OCI-LY1 (cell line): ENCODE results near the gene ZNF93.

ENCODE experiments used
- H2AFZ ChIP-seq: fragments of 200-600 bp; sonication (generic), shearing (Covaris generic); 2 replicates; pipeline ENCODE4 v1.6.0; 2014; ENCODE audit warnings: antibody characterized with exemption, mild to moderate bottlenecking, low read length
- H3F3A ChIP-seq: fragments of 200-600 bp; sonication (generic), shearing (Covaris generic); 2 replicates; pipeline ENCODE4 v1.6.0; 2014; ENCODE audit warnings: mild to moderate bottlenecking, antibody characterized with exemption, low read length, moderate library complexity; ENCODE audit not compliant: insufficient read depth
- H3K27ac ChIP-seq: fragments of 200-600 bp; sonication (generic); 2 replicates; pipeline ENCODE4 v1.5.1; 2014; ENCODE audit warnings: low read length, mixed run types, mild to moderate bottlenecking, low read depth; ENCODE audit not compliant: poor library complexity, severe bottlenecking
- H3K27me3 ChIP-seq: fragments of 200-600 bp; sonication (generic); 2 replicates; pipeline ENCODE4 v1.6.0; 2014; ENCODE audit warnings: antibody characterized with exemption, mild to moderate bottlenecking, low read length, moderate library complexity; ENCODE audit not compliant: insufficient read depth
- H3K36me3 ChIP-seq: fragments of 200-600 bp; sonication (generic); 2 replicates; pipeline ENCODE4 v1.6.1; 2014; ENCODE audit warnings: mild to moderate bottlenecking, antibody characterized with exemption, low read length, moderate library complexity, mixed read lengths; ENCODE audit not compliant: insufficient read depth
- H3K4me1 ChIP-seq: fragments of 200-600 bp; sonication (generic); 2 replicates; pipeline ENCODE4 v1.5.1; 2014; ENCODE audit warnings: mild to moderate bottlenecking, low read length, moderate library complexity; ENCODE audit not compliant: insufficient read depth, severe bottlenecking
- H3K4me2 ChIP-seq: fragments of 200-600 bp; sonication (generic), shearing (Covaris generic); 2 replicates; pipeline ENCODE4 v1.6.1; 2014; ENCODE audit warnings: low read length
- H3K4me3 ChIP-seq: fragments of 200-600 bp; sonication (generic); 2 replicates; pipeline ENCODE4 v1.5.1; 2014; ENCODE audit warnings: low read length, low read depth, mild to moderate bottlenecking, mixed read lengths; ENCODE audit not compliant: poor library complexity, severe bottlenecking
- H3K79me2 ChIP-seq: fragments of 200-600 bp; shearing (Covaris generic); 2 replicates; pipeline ENCODE4 v1.6.1; 2016; ENCODE audit warnings: mixed run types, low read length, mixed read lengths; ENCODE audit not compliant: insufficient read depth
- H3K9ac ChIP-seq: fragments of 200-600 bp; sonication (generic), shearing (Covaris generic); 2 replicates; pipeline ENCODE4 v1.6.1; 2014; ENCODE audit warnings: mild to moderate bottlenecking, low read length, mixed read lengths
- H3K9me2 ChIP-seq: fragments of 200-600 bp; sonication (generic), shearing (Covaris generic); 2 replicates; pipeline ENCODE4 v1.6.1; 2014; ENCODE audit warnings: low read depth, mild to moderate bottlenecking, low read length, mixed read lengths
- H3K9me3 ChIP-seq: fragments of 200-600 bp; shearing (Covaris generic); 2 replicates; pipeline ENCODE4 v1.6.1; 2014; ENCODE audit warnings: low read length, mixed read lengths
- H4K20me1 ChIP-seq: fragments of 200-600 bp; sonication (generic), shearing (Covaris generic); 2 replicates; pipeline ENCODE4 v1.6.0; 2016; ENCODE audit warnings: mild to moderate bottlenecking, low read length; ENCODE audit not compliant: insufficient read depth
- CTCF ChIP-seq: fragments of 200-600 bp; sonication (generic), shearing (Covaris generic); IDR thresholded peaks from 2 replicates; pipeline ENCODE4 v1.5.1; 2017; ENCODE audit warnings: mild to moderate bottlenecking, antibody characterized with exemption, low read length, moderate library complexity, mixed read lengths
- EZH2 ChIP-seq: fragments of 200-600 bp; sonication (generic), shearing (Covaris generic); IDR thresholded peaks from 2 replicates; pipeline ENCODE4 v1.8.0; 2017; ENCODE audit warnings: borderline replicate concordance, mixed run types, mild to moderate bottlenecking, antibody characterized with exemption, low read length, moderate library complexity, mixed read lengths

Gene ZNF93

GRCh38 chr19:19938449-19938848, 37.7 kb downstream of the ZNF93 start:
- no peak for TF ChIP-seq EZH2
- no peak for TF ChIP-seq CTCF
- Histone ChIP-seq H2AFZ (no peak overlapping the region), H3K79me2 (no peaks in the 10 kb centered on the region), H3K4me2 (no peak overlapping the region), H3K9me3 (peaks cover 13% of the 10 kb centered on the region), H3K27ac (no peak overlapping the region), H3K9me2 (no peaks in the 10 kb centered on the region), H3K4me1 (no peaks in the 10 kb centered on the region), H3K36me3 (peaks cover 9% of the 10 kb centered on the region), H3K27me3 (no peaks in the 10 kb centered on the region), H3K9ac (no peak overlapping the region), H3K4me3 (no peak overlapping the region), H3F3A (no peaks in the 10 kb centered on the region), H4K20me1 (no peaks in the 10 kb centered on the region)

- Histone ChIP-seq H3K4me1 (no peaks in the 10 kb centered on the region), H3K4me3 (no peak overlapping the region), H3K79me2 (no peaks in the 10 kb centered on the region), H3K9me3 (0 out of 2 replicates have a peak, but pooled peaks cover 14% of the 10 kb centered on the region), H3K36me3 (no peaks in the 10 kb centered on the region), H3K9ac (no peak overlapping the region), H3K4me2 (no peak overlapping the region), H2AFZ (no peak overlapping the region), H3K27me3 (no peaks in the 10 kb centered on the region), H3K27ac (no peak overlapping the region), H4K20me1 (no peaks in the 10 kb centered on the region), H3F3A (no peaks in the 10 kb centered on the region), H3K9me2 (no peaks in the 10 kb centered on the region)
- no peak for TF ChIP-seq EZH2
Observed at GRCh38 chr19:19943848-19944582, 43.3 kb downstream of the ZNF93 start.

- Histone ChIP-seq H3K27me3 (no peaks in the 10 kb centered on the region), H2AFZ (no peak overlapping the region), H3F3A (no peaks in the 10 kb centered on the region), H3K9me2 (no peaks in the 10 kb centered on the region), H3K4me1 (no peaks in the 10 kb centered on the region), H3K27ac (no peak overlapping the region), H3K4me2 (no peak overlapping the region), H3K79me2 (no peaks in the 10 kb centered on the region), H3K36me3 (no peaks in the 10 kb centered on the region), H3K9ac (no peak overlapping the region), H3K4me3 (no peak overlapping the region), H3K9me3 (0 out of 2 replicates have a peak, but pooled peaks cover 14% of the 10 kb centered on the region), H4K20me1 (no peaks in the 10 kb centered on the region)
- TF ChIP-seq EZH2, result no peak
- TF ChIP-seq CTCF, result no peak
Observed at GRCh38 chr19:19944583-19944880, 43.8 kb downstream of the ZNF93 start.

- Histone ChIP-seq H3K9me3 (0 out of 2 replicates have a peak, but pooled peaks cover 14% of the 10 kb centered on the region), H3K9me2 (no peaks in the 10 kb centered on the region), H4K20me1 (no peaks in the 10 kb centered on the region), H3K27ac (no peak overlapping the region), H3K27me3 (no peaks in the 10 kb centered on the region), H3K4me1 (no peaks in the 10 kb centered on the region), H3F3A (no peaks in the 10 kb centered on the region), H3K4me3 (no peak overlapping the region), H3K36me3 (no peaks in the 10 kb centered on the region; the same call in 1 of the 2 replicates), H2AFZ (no peak overlapping the region), H3K4me2 (no peak overlapping the region), H3K79me2 (no peaks in the 10 kb centered on the region), H3K9ac (no peak overlapping the region)
- no peak for TF ChIP-seq CTCF
- no peak for TF ChIP-seq EZH2
Observed at GRCh38 chr19:19946226-19946625, 45.5 kb downstream of the ZNF93 start.
